HG03066 (cell line): ENCODE results near the gene PIAS4.

Source experiments
- ATAC-seq: cut with Tn5 transposase; IDR thresholded peaks from one replicate; pipeline ENCODE4 v1.9.1; 2021; ENCODE audit warnings: low read depth; ENCODE audit not compliant: unreplicated experiment

The PIAS4 gene

GRCh38 chr19:3977242-3978143 lies 30.0 kb upstream of the PIAS4 start:
- ATAC-seq = no peak

GRCh38 chr19:3978145-3978544 lies 29.4 kb upstream of the PIAS4 start:
- ATAC-seq = no peak

- ATAC-seq = no peak
Measured at GRCh38 chr19:3979289-3979673, 28.3 kb upstream of the PIAS4 start.

DNA sequence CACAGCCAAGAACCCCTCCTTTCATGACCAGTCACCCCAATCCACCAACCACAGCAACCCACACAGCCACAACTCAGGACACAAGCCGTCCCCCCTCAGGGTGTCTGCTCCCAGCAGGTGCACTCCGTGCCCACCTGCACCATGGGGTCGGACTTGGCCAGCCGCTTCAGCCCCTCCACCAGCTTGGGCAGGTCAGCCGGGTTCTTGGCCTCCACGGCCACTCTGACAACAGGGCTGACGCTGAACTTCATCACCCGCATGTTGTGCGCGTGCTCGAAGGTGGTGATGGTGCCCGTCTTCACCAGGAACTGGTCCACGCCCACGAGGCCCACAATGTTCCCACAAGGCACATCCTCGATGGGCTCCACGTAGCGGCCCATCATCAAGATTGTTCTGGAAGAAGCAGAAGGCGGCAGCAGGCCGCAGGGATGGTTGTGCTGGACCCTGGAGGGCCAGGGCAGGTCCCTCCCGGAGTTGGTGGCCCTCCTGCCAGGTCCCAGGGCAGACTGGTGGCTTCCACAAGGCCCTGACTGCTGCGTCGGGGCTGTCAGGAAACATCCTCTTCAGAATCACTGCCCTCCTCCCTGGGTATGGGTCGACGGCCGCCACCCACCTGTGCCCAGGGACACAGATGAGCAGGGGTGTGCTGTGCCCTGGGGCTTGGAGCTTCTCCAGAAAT lies 27.7 kb upstream of the PIAS4 start:
- ATAC-seq = no peak

DNA sequence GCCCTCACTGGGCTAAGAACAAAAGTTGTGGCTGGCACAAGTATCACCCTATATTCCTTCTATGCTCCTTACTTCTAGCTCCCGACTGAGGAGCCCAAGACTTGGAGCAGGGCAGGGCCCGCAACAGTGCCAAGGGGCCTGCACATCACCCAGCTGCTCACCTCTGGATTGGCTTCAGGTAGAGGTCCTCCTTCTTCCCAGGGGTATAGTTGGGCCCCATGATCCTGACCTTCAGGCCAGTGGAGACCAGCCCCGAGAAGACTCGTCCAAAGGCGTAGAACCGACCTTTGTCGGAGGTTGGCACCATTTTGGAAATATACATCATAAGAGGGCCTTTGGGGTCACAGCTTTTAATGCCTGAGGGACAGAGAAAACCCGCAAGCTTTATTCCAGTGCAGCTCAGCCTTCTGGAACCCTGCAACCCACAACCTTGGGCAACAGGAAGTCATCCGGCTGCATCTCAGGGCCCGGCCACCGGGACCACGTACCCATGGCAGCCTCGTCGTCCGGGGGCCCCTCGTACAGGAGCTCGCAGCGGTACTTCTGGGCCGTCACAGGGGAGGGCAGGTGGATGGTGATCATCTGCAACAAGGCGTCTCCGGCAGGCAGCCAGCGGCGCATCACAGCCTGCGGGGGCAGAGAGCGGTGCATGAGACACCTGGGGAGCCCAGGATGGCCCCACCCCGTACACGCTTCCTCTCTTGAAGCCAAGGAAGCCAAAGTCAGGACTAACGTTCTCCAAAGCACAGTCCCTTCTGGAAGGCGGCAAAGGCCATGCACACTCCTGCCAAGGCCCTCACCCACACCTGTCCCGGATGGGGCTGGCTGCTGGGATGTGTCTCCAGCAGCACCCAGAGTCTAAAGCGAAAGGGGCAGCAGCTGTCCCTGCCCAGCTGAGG lies 26.9 kb upstream of the PIAS4 start:
- ATAC-seq = no peak

- ATAC-seq = no peak
Measured at GRCh38 chr19:3981373-3981735, 26.2 kb upstream of the PIAS4 start.

DNA sequence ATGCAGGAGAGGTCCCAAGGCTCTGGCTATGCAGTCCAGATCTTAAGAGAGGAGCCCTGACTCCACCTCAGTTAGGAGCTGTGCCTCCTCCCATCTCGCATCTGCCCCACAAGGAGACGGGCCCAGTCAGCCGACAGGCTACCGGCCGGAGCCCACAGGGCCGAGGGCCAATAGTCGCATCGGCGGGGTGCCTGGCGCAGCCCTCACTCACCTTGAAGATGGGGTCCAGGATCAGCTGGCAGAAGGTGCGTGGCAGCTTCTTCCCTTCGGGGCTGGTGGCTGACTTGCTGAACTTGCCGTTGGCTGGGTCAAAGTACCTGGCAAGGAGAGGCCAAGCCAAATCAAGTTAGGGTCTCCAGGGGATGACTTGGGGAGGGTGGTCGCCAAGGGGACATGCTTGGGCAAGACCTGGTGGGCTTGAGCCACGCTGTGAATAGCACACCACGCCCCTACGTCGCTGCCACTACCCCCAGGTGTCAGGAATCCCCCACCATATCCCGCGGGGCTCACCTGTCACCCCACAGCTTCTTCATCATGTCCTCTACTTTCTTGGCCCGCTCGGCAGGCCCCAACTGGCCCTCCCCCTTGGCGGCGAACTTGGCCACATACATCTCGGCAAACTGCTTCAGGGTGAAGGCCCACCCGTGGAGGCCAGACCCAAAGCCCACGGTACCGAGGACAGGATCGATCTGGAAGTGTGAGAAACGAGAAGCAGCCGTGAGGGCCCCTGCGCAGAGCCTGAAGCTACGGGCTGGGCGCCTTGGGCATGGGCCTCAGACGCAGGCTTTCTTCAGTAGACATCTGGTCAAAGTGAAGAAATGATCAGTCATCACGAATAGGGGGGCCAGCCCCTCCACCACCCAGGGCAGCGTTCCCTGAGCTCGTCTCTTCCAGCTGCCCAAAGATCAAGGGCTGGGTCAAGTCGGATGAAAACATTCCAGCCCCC lies 25.5 kb upstream of the PIAS4 start:
- no peak for ATAC-seq

- no peak for ATAC-seq
Measured at GRCh38 chr19:3982701-3983541, 24.6 kb upstream of the PIAS4 start.

DNA sequence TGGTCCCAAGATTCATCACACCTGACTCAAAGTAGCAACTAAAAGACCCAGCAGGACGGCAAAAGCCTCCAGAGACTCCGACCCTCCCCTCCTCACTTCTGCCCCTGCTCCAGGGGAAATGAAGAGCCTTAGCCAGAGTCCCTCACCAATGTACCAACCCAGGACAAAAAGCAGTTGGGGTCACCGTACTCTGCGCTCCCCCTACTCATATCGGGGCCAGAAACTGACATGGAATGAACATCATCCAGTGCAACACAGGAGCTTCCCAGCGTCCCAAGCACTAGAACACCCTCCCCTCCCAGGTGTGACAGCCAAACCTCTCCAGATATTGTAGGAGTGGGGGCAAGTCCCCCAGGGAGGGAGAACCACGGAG lies 24.0 kb upstream of the PIAS4 start:
- no peak for ATAC-seq

DNA sequence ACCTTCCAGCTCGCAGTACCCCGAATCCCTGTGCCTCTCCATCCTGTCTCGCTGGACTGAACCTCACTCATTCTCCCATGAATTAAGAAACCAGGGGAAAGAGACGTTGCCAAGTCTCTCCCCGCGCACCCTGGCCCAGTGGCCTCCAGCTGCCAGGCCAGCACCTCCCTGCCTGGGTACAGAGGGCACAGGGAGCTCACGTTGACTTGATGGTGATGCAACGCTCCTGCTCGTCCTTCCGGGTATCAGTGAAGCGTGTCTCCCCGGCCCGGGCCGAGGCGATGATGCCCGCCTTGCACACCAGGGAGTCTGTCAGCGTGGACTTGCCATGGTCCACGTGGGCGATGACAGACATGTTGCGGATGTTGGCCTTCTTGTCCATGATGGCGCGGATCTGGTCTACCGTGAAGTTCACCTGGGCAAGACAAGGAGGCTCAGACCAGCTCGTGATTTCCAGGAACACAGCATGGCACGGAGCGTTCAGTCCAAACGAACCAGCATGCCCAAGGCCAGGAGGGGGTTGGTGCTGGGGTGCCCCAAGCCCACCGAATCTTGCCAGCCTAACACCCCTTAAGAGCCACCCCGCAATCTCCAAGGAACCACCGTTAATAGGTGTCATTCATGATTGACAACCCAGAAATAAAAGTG lies 23.5 kb upstream of the PIAS4 start:
- ATAC-seq = no peak

GRCh38 chr19:3984584-3984907 lies 23.0 kb upstream of the PIAS4 start:
- ATAC-seq = no peak

- ATAC-seq = no peak
Measured at GRCh38 chr19:3984908-3985642, 22.5 kb upstream of the PIAS4 start, which contains the start of gene EEF2. Gene EEF2 (minus strand): TSS chr19:3985463. CDS start chr19:3985380, 83 bp downstream.

GRCh38 chr19:3985643-3986259 lies 21.8 kb upstream of the PIAS4 start:
- no peak for ATAC-seq

- no peak for ATAC-seq
Measured at GRCh38 chr19:3986260-3987041, 21.1 kb upstream of the PIAS4 start.

DNA sequence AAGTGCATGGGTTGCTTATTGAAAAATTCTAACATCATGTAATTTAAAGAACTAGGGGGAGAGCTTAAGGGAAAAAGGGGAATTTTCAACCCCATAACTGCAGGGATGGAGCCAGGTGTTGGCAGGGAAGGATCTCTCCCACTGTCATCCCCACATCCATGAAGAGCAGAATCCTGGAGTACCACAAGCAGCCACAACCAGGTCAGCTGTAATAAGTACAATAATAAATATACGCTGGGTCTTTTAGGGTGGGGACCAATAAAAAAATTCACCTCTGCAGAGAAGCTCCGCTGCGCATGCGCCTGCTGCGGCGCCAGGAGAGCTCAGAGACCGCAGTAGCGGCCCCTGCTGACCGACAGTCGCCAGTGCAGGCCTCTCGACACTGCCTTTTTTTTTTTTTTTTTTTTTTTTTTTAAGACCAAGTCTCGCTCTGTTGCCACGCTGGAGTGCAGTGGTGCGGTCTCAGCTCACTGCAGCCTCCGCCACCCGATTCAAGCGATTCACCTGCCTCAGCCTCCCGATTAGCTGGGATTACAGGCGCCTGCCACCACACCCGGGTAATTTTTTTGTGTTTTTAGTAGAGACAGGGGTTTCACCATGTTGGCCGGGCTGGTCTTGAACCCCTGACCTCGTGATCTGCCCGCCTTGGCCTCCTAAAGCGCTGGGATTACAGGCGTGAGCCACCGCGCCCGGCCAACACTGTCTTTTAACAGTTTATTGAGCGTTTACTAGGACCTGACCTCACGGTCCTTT lies 19.7 kb upstream of the PIAS4 start:
- ATAC-seq = no peak

- no peak for ATAC-seq
Measured at GRCh38 chr19:3990815-3991117, 16.8 kb upstream of the PIAS4 start.
